Measurements from ENCODE around the gene B9D1. TPM values are rescaled to one million over a fixed set of nuclear protein-coding genes. Genes with fewer than 3 reads are reported as not detected.

Gene B9D1
- total RNA-seq, 1 donor from 2014 or later, result 12.7 TPM

- no peak for ATAC-seq
Measured at GRCh38 chr17:19388791-19389785, 26.6 kb upstream of the B9D1 start.

- ATAC-seq, result no peak
Measured at GRCh38 chr17:19387921-19388521, 25.5 kb upstream of the B9D1 start.

GRCh38 chr17:19386974-19387920 lies 24.7 kb upstream of the B9D1 start, which contains the start of gene MFAP4:
Gene MFAP4, minus strand, starts transcription at chr17:19387190. Its CDS starts 35 bp downstream, at chr17:19387155.
- no peak for ATAC-seq

- ATAC-seq, result peak; percentile 57
Measured at GRCh38 chr17:19386051-19386929, 23.8 kb upstream of the B9D1 start.

GRCh38 chr17:19385521-19385983 lies 23.0 kb upstream of the B9D1 start:
- ATAC-seq, result peak; percentile 56

- peak; percentile 86 for ATAC-seq
Measured at GRCh38 chr17:19384723-19385391, 22.3 kb upstream of the B9D1 start.

- ATAC-seq, result no peak
Measured at GRCh38 chr17:19383681-19384470, 21.4 kb upstream of the B9D1 start.

GRCh38 chr17:19382531-19383444 lies 20.3 kb upstream of the B9D1 start:
- no peak for ATAC-seq

GRCh38 chr17:19381741-19382444 lies 19.4 kb upstream of the B9D1 start:
- ATAC-seq, result no peak

- ATAC-seq, result no peak
Measured at GRCh38 chr17:19381361-19381740, 18.8 kb upstream of the B9D1 start.

GRCh38 chr17:19380481-19381301 lies 18.2 kb upstream of the B9D1 start:
- ATAC-seq, result no peak

- ATAC-seq, result no peak
Measured at GRCh38 chr17:19379361-19380065, 17.0 kb upstream of the B9D1 start.

GRCh38 chr17:19378416-19379360 lies 16.2 kb upstream of the B9D1 start, which contains the start of gene MAPK7:
Gene MAPK7, plus strand, starts transcription at chr17:19378498. Its CDS starts 403 bp downstream, at chr17:19378901.
- peak; percentile 12 for ATAC-seq

GRCh38 chr17:19377602-19378415 lies 15.3 kb upstream of the B9D1 start:
- ATAC-seq, result peak; percentile 93

Measured in esophagus mucosa (tissue), 1 donor.